AG04449 (cell line): ENCODE data around the gene PPP1R16B.

Source experiments
- CTCF ChIA-PET: fragments of 350-600 bp; formaldehyde crosslinking; extraction: SDS; loops from one replicate; lab custom pipeline; 2021; ENCODE audit warnings: antibody characterized with exemption; lab: Yijun Ruan, JAX
- POLR2A ChIA-PET: fragments of 400-600, 350-600 bp; formaldehyde crosslinking; extraction: SDS; loops from one replicate; lab custom pipeline; 2020; ENCODE audit warnings: antibody characterized with exemption, inconsistent platforms; lab: Yijun Ruan, JAX
- DNase-seq: peaks from one replicate; pipeline ENCODE4 v3.0.0-alpha.2; 2010; ENCODE audit warnings: low read depth, low spot score
- H3K4me3 ChIP-seq: 2 replicates; pipeline ENCODE4 v1.5.1; 2011; ENCODE audit warnings: low read depth, mild to moderate bottlenecking, control low read depth, low read length
- CTCF ChIP-seq: IDR thresholded peaks from one replicate; pipeline ENCODE4 v1.5.1; 2011; ENCODE audit warnings: mild to moderate bottlenecking, moderate library complexity, low read length, control low read depth, inconsistent platforms; ENCODE audit not compliant: insufficient read depth; ENCODE audit errors: missing control alignments

PPP1R16B gene

DNA sequence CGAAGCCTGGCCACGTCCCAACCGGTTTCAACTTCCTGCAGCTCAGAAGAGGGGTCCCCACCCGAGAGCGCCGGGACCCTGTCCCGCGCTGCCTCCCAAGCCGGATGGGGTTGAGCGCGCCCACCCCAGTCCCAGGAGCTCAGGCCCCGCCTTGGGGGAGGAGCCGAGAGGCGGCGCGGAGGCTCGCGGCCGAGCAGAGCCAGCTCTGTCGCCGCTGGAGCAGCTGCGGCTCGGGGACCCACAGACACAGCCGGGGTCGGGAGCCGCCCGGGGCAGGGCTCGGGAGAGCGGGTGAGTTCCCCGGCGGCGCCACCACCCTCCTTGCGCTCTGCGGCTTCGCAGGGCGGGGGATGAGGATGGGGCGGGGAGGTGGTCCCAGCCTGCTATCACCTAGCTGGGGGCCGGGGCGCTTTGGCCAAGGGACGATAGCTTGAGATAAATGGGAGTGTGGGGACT is at the start of gene PPP1R16B:
TSS of gene PPP1R16B (plus strand) at position 196 of the 456 bp plus-strand sequence. CDS start 30,229 bp downstream, outside the sequence.
- no peak for DNase-seq
- TF ChIP-seq CTCF = no peak
- peak within 1 kb of the TSS; percentile 25 for H3K4me3 ChIP-seq
- POLR2A ChIA-PET = no interaction called here
- CTCF ChIA-PET = interaction anchor here (0.6 to 1.0 kb wide), 2 partner anchors 243 to 244 kb away, joined by 3 read pairs; no protein-coding TSS in a partner anchor

GRCh38 chr20:38757145-38757775 is 48.2 kb upstream of the PPP1R16B start:
- TF ChIP-seq CTCF = no peak
- ChIA-PET POLR2A (no interaction called here), CTCF (interaction anchor here (12.3 kb wide), 1 partner anchor 109 kb away, joined by 164 read pairs; no protein-coding TSS in a partner anchor)
- no peak for DNase-seq
- no peak overlapping the region for H3K4me3 ChIP-seq

GRCh38 chr20:38759106-38759505 is 46.4 kb upstream of the PPP1R16B start:
- no peak overlapping the region for H3K4me3 ChIP-seq
- CTCF ChIA-PET = interaction anchor here (1.2 to 12.3 kb wide), 4 partner anchors 8 to 116 kb away, joined by 3 to 164 read pairs (median 14); no protein-coding TSS in a partner anchor
- DNase-seq = no peak
- POLR2A ChIA-PET = no interaction called here
- TF ChIP-seq CTCF = no peak

- H3K4me3 ChIP-seq = no peak overlapping the region
- ChIA-PET POLR2A (no interaction called here), CTCF (interaction anchor here (4.2 kb wide), 1 partner anchor 10 kb away, joined by 24 read pairs; no protein-coding TSS in a partner anchor)
- TF ChIP-seq CTCF = no peak
- no peak for DNase-seq
Observed at GRCh38 chr20:38760978-38761377, 44.5 kb upstream of the PPP1R16B start.

DNA sequence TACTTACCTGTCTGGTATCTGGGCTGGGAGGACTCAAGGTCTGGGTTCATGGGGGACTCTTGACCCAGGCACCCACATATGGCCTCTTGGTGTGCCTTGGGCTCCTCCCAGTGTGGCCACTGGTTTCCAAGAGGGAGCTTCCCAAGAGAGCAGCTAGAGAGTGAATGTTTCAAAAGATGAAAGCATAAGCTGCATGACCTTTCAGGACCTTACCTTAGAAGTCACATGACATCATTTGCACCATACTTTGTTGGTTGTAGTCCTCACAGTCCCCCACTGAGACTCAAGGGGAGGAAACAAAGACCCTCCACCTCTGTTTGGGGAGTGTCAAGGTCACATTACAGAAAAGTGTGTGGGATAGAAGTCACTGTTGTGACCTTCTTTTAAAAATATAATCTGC is 43.3 kb upstream of the PPP1R16B start:
- no peak overlapping the region for H3K4me3 ChIP-seq
- TF ChIP-seq CTCF = no peak
- ChIA-PET CTCF (interaction anchor here (1.5 to 4.2 kb wide), 2 partner anchors 11 to 131 kb away, joined by 4 to 24 read pairs; no protein-coding TSS in a partner anchor), POLR2A (no interaction called here)
- DNase-seq = no peak

GRCh38 chr20:38763616-38764015 is 41.9 kb upstream of the PPP1R16B start:
- TF ChIP-seq CTCF = no peak
- ChIA-PET CTCF (interaction anchor here (1.5 kb wide), 1 partner anchor 130 kb away, joined by 4 read pairs; no protein-coding TSS in a partner anchor), POLR2A (no interaction called here)
- no peak overlapping the region for H3K4me3 ChIP-seq
- no peak for DNase-seq
